Skeletal muscle tissue (tissue), 4 donors: ENCODE data around the gene ZNF607. TPM values are rescaled to one million over a fixed set of nuclear protein-coding genes. Genes with fewer than 3 reads are reported as not detected.
"Not testable (repeated sequence)": the region's sequence is repeated elsewhere in the genome, so short reads cannot be mapped to it uniquely, and the experiment has no call there.

ENCODE experiments used
- H3K27ac ChIP-seq: one replicate; pipeline ENCODE4 v1.7.0; 2013; ENCODE audit warnings: mild to moderate bottlenecking, low read depth, low read length, inconsistent platforms
- H3K27me3 ChIP-seq, 3 donors: one replicate each; pipeline ENCODE4 v1.7.0; 2013; ENCODE audit warnings: low read length in 3 of 3; ENCODE audit not compliant: control insufficient read depth in 3 of 3, insufficient read depth in 3 of 3
- H3K36me3 ChIP-seq, 3 donors: one replicate each; pipeline ENCODE4 v1.7.0; 2013; ENCODE audit warnings: low read length in 3 of 3; ENCODE audit not compliant: control insufficient read depth in 3 of 3, insufficient read depth in 3 of 3
- H3K4me1 ChIP-seq, 3 donors: one replicate each; pipeline ENCODE4 v1.7.0; 2013; ENCODE audit warnings: low read length in 3 of 3, mild to moderate bottlenecking in 3 of 3; ENCODE audit not compliant: control insufficient read depth in 3 of 3, insufficient read depth in 3 of 3
- H3K4me3 ChIP-seq, 3 donors: one replicate each; pipeline ENCODE4 v1.7.0; 2013; ENCODE audit warnings: low read length in 3 of 3
- H3K9ac ChIP-seq, 3 donors: one replicate each; pipeline ENCODE4 v1.7.0; 2013; ENCODE audit warnings: low read length in 3 of 3, mild to moderate bottlenecking in 3 of 3, moderate library complexity in 2 of 3, low read depth in 1 of 3
- H3K9me3 ChIP-seq, 3 donors: one replicate each; pipeline ENCODE4 v1.7.0; 2013; ENCODE audit warnings: low read length in 3 of 3; ENCODE audit not compliant: control insufficient read depth in 3 of 3
- total RNA-seq: library from RNA; depleted of rRNA; stranded (reverse); fragments of >200 nt; gene quantifications from one replicate; pipeline ENCODE4 v1.2.3, GENCODE V29; 2014
- donor health status: Osteomylitis.

Gene ZNF607
- total RNA-seq, 1 donor from 2014 or later = 9.4 TPM

DNA sequence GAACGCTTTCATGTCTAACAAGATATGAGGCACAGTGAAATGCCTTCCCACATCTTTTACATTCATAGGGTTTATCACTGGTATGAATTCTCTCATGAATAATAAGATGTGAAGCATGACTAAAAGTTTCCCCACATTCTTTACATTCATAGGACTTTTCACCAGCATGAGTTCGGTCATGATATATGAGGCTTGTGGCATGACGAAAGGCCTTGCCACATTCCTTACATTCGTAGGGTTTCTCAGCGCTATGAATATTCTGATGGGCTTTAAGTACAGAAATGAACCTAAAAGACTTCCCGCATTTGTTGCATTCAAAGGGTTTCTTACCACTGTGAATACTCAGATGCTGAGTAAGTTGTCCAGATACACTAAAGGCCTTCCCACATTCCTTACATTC, 21.3 kb downstream of the ZNF607 start:
- Histone ChIP-seq H3K36me3 (peaks cover 14 to 31% (median 28%) of the 10 kb centered on the region in 3 donors), H3K27me3 (no peaks in the 10 kb centered on the region), H3K4me3 (no peak overlapping the region), H3K4me1 (no peaks in the 10 kb centered on the region), H3K9ac (no peak overlapping the region), H3K9me3 (peaks cover 0 to 12% (median 9%) of the 10 kb centered on the region in 3 donors), H3K27ac (no peak overlapping the region)

DNA sequence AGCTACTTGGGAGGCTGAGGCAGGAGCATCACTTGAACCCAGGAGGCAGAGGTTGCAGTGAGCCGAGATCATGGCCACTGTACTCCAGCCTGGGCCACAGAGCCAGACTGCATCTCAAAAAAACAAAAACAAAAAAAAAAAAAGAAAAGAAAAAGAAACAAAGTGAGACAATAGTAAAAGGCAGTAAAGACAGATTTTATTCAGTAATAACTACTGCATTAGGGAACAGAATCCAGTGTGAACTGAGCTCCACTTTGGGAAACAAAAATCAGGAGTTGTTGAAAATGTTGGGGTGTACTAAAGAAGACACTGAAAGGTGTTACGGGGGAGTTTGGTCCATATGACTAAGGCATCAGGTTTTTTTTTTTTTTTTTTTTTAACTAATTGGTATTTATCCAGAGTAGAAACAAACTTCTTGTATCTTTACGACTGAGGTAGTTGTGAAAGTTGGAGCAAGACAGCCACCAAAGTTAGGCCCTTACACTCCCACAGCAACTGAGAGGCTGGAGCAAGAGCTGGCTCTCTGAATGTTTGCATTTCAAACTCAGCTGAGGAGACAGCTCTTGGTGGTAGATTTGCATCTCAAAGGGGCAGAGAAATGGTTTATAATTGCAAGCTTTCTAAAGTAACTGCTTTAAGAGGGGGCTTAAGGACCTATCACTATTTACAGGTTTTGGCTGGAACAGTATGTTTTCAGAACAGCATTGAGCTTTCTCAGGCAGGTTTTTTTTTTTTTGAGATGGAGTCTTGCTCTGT, 24.2 kb downstream of the ZNF607 start:
- peaks cover 0 to 12% (median 11%) of the 10 kb centered on the region in 3 donors for H3K9me3 ChIP-seq

DNA sequence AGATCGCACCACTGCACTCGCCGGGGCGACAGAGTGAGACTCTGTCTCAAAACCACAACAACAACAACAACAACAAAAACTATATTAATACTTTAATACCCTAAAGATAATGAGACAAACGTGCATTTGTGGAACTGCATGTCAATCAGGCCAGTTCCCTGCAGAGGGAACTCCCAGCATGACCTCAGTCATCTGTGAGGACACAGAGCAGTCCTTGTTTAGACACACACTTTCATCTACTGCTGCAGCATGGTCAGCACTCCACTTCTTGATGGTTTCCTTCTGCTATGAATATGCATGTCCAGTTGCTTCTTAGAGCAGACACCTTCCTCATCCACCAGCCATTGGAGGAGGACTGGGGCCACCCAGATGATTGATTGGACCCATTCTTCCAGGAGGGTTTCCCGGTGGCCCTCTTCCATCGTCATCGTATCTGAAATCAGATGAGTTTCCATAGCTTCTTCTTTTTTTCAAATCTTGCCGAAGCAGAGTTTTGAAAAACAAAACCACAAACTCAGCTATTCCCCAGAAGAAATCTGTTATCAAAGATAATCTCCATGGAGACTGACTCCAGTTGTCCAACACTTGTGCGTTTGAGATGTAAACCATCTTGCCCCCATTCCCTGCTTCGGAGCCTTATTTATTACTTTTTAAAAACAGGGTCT, 26.5 kb downstream of the ZNF607 start:
- H3K4me3 ChIP-seq = no peak overlapping the region
- peaks cover 8 to 15% (median 12%) of the 10 kb centered on the region in 3 donors for H3K36me3 ChIP-seq
- no peak overlapping the region for H3K27ac ChIP-seq
- peaks cover 0 to 4% (median 0%) of the 10 kb centered on the region in 3 donors for H3K4me1 ChIP-seq
- H3K9me3 ChIP-seq = peaks cover 0 to 12% (median 11%) of the 10 kb centered on the region in 3 donors
- H3K27me3 ChIP-seq = no peaks in the 10 kb centered on the region
- no peak overlapping the region for H3K9ac ChIP-seq

More for the DNA sequence above, 24.2 kb downstream of the ZNF607 start:
- Histone ChIP-seq H3K27ac (no peak overlapping the region), H3K27me3 (no peaks in the 10 kb centered on the region), H3K9ac (no peak overlapping the region), H3K36me3 (peaks cover 14 to 31% (median 28%) of the 10 kb centered on the region in 3 donors), H3K4me1 (peaks cover 0 to 4% (median 0%) of the 10 kb centered on the region in 3 donors), H3K4me3 (no peak overlapping the region)

DNA sequence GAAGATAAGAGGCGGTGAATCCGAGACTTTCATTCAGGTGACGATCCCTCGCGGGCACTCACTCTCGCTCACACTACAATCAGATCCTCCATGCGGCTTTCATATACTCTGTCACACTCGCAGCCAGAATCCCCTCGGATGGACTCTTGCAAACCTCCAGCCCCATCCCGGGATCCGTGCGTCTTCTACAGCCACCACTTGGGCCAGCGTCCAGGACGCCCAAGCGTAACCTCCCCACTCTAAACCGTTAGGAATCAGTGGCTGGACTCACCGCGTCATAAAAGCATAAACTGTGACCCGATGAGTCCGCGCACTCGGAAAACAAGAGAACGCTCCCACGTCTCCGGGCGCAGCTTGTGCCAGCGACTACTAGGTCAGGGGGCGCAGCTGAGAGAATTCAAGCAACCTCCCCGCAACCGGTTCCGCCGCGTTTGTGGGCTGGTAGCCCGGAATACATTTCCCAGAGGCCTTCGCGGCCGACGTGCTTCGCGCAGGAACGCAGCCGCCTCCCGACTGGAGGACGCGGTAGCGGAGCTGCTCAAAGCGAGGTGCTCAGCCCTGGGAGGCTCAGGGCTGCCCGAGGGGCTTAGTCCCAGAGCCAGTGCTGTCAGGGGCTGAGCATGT, 27.6 kb downstream of the ZNF607 start:
- peaks cover 0 to 4% (median 0%) of the 10 kb centered on the region in 3 donors for H3K4me1 ChIP-seq
- H3K27me3 ChIP-seq = no peaks in the 10 kb centered on the region
- peaks cover 6 to 7% (median 6%) of the 10 kb centered on the region in 3 donors for H3K36me3 ChIP-seq
- peak overlapping the region; percentile 72 to 87 (median 82) for H3K9ac ChIP-seq
- H3K27ac ChIP-seq = peak overlapping the region; percentile 51
- H3K4me3 ChIP-seq = peak overlapping the region; percentile 83 to 94 (median 86)
- peaks cover 0 to 8% (median 6%) of the 10 kb centered on the region in 3 donors for H3K9me3 ChIP-seq

DNA sequence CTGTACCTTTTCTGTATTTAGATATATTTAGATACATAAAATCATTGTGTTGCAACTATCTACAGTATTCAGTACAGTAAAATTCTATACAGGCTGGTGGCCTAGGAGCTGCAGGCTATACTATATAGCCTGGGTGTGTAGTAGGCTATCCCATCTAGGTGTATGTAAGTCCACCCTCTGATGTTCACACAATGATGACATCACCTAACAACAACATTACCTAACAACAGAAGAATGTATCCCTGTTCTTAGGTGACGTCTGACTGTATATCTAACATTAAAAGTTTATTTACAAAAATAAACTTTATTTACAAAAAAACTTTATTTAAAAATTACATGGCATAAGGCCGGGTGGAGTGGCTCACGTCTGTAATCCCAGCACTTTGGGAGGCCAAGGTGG, 36.0 kb downstream of the ZNF607 start:
- Histone ChIP-seq H3K9ac (no peak overlapping the region), H3K9me3 (peaks cover 0 to 9% (median 4%) of the 10 kb centered on the region in 3 donors), H3K4me1 (no peaks in the 10 kb centered on the region), H3K36me3 (peaks cover 0 to 5% (median 0%) of the 10 kb centered on the region in 3 donors), H3K4me3 (no peak overlapping the region), H3K27me3 (no peaks in the 10 kb centered on the region), H3K27ac (no peak overlapping the region)

DNA sequence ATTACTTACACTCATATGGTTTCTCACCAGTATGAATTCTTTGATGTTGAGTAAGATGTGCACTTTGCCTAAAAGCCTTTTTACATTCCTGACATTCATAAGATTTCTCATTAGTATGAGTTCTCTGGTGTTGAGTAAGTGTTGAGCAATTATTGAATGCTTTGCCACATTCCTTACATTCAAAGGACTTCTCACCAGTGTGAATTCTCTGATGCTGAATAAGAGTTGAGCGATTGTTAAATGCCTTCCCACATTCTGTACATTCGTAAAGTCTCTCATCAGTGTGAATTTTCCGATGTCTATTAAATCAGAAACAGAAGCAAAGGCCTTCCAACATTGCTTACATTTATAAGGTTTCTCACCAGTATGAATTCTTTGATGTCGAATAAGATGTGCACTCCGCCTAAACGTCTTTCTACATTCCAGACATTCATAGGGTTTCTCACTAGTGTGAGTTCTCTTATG, 50.1 kb downstream of the ZNF607 start:
- Histone ChIP-seq H3K36me3 (no peaks in the 10 kb centered on the region), H3K4me1 (no peaks in the 10 kb centered on the region), H3K9me3 (peaks cover 17 to 43% (median 25%) of the 10 kb centered on the region in 3 donors), H3K9ac (no peak overlapping the region), H3K4me3 (peak overlapping the region in 1 of 3 donors; percentile 45), H3K27ac (no peak overlapping the region), H3K27me3 (no peaks in the 10 kb centered on the region)

DNA sequence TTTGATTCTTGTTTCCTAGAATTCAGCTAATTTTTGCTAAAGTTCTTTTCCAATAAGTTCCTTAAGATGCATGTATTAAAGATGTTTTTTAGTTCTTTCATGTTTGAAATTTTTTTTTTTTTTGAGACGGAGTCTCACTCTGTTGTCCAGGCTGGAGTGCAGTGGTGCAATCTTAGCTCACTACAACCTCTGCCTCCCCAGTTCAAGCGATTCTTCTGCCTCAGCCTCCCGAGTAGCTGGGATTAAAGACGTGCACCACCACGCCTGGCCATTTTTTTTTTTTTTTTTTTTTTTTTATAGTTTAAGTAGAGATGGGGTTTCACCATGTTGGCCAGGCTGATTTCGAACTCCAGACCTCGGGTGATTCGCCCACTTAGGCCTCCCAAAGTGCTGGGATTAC, 62.4 kb downstream of the ZNF607 start:
- H3K36me3 ChIP-seq, H3K4me3 ChIP-seq, H3K9me3 ChIP-seq, H3K27ac ChIP-seq, H3K27me3 ChIP-seq, H3K9ac ChIP-seq: not testable (repeated sequence)
- peaks cover 4 to 24% (median 19%) of the 10 kb centered on the region in 3 donors for H3K4me1 ChIP-seq

DNA sequence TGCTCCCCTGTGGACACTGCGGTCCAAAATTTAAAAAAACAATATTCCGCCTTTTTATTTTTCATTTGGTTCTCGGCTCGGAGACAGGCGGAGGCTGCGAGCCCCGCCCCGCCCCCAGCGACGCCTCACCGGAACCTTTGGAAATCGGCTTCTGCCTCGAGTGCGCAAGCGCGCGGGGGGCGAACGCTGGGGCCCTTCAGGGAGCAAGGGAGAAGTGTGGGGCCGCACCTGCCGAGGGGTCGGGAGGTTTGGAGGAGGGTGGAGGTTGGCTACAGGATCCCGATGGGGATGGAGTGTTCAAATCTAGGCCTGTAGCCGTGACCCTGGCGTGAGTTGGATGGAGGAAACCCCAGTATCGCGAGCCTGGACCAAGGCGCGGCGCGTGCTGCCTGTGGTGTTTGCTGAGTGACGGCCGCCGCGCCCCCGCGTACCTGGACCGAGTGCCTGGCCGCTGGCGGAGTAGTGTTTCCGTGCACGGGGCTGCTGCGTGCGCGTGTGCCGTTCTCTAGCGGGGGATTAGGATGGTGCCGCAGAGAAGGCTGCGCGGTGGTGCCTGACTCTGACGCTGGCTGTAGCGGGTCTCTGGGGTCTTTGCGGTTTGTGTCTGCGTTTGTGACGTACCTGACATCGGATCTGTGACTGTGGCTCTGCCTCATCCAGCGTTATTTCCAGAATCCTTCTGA, 63.7 kb downstream of the ZNF607 start:
- Histone ChIP-seq H3K36me3 (no peaks in the 10 kb centered on the region), H3K9me3 (peaks cover 0 to 1% (median 0%) of the 10 kb centered on the region in 3 donors), H3K27ac (peak overlapping the region; percentile 90), H3K27me3 (no peaks in the 10 kb centered on the region), H3K4me1 (peaks cover 4 to 24% (median 19%) of the 10 kb centered on the region in 3 donors), H3K4me3 (peak overlapping the region; percentile 81 to 94 (median 94)), H3K9ac (peak overlapping the region; percentile 84 to 95 (median 89))

DNA sequence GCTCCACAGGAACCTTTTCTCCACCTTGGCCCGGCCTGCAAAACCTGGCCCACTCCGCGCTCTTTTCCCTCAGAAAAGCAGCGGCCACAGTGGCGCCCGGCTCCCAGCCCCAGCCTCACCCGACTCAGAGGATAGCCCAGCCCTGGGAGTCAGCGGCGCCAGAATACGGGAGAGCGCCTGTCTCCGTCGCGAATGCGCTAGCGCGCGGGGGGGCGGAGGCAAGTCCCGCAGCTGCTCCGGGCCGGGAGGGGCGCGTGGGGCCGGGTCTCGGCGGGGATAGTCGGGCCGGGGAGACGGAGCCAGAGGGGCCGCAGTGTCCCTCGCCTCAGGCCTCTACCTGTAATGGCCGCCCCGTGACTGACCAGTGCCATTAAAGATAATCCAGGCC, 64.3 kb downstream of the ZNF607 start, which contains the start of gene ZFP30:
TSS of gene ZFP30 (minus strand) at position 165 of the 388 bp plus-strand sequence. CDS start 7,643 bp downstream, outside the sequence.
- no peaks in the 10 kb centered on the region for H3K9me3 ChIP-seq
- peak within 1 kb of the TSS; percentile 84 to 95 (median 94) for H3K9ac ChIP-seq
- H3K4me3 ChIP-seq = peak within 1 kb of the TSS; percentile 81 to 94 (median 94)
- H3K27ac ChIP-seq = peak within 1 kb of the TSS; percentile 90
- H3K4me1 ChIP-seq = peaks cover 4 to 24% (median 19%) of the 10 kb centered on the region in 3 donors
- H3K36me3 ChIP-seq = no peaks in the 10 kb centered on the region
- H3K27me3 ChIP-seq = no peaks in the 10 kb centered on the region
